Measurements from ENCODE around the gene GASK1A.

- TF ChIP-seq POLR2A (IDR thresholded peaks at IDR 0.05) = no peak
- no peak for TF ChIP-seq CTCF (IDR thresholded peaks at IDR 0.05)
These were observed 14.8 kb upstream of the GASK1A start for GRCh38 chr3:42964266-42964665.

All from heart left ventricle (tissue), 13 donors.